NCI-H2227 (cell line): ENCODE measurements around the gene PDZRN3.

Source experiments
- DNase-seq: peaks from one replicate; lab custom pipeline; 2025; ENCODE audit not compliant: unreplicated experiment; lab: John Stamatoyannopoulos, UW

Gene PDZRN3

DNA sequence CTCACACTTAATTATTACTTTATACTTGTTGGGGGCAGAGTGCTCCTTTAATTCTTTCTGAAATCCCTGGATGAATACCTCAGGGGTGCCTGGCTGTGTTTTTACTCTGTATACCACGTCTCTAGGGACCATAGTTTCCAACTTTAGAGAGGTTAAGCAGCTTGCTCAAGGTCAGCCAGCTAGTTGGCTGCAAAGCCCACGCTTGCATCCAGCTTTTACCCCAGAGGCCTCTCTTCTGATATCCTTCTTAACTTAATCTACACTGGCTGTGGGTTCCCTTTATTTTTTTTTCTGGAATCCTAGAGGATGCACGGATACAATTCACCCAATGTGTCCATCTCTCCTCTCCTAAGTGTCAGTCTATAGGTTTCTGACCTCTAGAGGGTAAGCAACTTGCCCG is 1.4 kb downstream of the PDZRN3 start:
- no peak for DNase-seq

DNA sequence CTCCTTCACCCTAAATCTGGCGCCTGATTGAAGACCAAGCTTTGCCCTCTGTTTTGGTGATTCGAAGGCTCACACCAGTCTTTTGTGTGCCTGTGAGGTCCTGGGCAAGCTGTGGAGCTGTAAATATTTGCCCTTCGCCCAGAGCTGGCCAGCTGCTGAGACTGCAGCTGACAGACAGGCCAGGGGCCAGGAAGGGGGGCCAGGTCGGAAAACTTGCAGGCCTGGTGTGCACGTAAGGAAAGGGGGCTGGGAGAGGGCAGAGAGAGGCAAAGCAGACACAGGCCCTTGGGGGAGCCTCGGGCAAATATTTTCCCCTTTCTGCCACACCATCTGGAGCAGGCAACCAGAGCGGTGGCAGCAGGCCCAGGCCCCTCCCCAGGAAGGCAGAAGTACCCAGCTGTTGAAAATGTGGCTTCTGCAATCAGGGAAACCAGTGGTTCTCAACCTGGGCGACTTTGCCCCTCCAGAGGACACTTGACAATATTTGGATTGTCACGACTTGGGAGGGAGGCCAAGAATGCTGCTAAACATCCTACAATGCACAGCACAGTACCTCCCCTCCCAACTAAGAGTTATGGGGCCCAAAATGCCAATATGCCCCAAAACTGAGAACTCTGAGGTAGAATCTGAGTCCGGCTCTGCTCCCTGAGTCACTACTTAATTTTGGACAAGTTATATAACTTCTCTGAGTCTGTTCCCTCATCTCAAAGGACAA is 2.5 kb downstream of the PDZRN3 start:
- DNase-seq: no peak

DNA sequence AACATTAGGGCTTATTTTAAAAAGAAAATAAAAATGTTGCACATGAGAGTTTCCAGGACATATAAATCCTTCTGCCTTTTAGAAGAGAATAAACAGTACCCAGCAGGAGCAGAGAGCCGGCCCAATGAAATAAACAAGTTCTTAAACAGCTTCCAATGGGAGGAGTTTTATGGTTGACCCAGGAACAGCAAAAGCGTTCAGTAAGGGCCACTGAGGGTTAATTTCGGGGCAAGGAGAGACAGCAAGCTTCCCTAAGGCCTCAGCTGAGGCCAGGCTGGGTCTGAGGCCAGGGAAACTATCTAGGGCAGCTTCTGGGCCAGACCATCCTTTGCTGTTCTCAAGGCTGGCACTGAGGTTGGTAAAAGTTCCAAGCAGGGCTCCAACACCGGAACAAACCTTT is 3.4 kb downstream of the PDZRN3 start:
- no peak for DNase-seq

DNA sequence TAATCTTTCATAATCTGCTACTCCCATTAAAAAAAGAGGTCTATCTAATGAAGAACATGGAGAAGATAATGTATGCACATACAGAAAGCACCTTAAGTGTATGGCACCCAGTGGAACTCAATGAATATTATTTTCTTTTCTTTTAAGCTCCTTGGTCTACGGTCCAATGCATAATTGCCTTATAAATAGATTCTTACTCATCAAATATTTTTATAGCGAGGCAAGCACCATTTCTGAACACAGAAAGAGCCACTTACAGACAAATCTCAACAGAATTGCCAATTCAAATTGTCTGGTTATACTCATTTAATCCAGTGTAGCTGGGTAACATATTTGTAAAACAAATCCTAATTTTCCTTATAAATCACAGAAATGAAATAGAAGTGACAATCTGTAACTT is 6.3 kb downstream of the PDZRN3 start:
- no peak for DNase-seq

DNA sequence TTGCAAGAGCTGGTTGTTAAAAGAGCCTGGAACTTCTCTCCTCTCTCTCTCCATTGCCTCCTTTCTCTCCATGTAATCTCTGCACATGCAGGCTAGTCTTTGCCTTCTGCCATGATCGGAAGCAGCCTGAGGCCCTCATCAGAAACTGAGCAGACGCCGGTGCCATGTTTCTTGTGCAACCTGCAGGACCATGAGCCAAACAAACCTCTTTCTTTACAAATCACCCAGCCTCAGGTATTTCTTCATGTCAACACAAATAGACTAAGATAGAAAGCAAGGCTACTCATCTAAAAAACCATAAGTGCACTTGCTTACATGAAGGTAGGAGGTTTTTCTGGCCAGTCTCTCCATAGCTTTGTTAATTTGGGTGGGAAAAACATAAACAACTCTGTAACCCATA is 8.7 kb downstream of the PDZRN3 start:
- DNase-seq: no peak

DNA sequence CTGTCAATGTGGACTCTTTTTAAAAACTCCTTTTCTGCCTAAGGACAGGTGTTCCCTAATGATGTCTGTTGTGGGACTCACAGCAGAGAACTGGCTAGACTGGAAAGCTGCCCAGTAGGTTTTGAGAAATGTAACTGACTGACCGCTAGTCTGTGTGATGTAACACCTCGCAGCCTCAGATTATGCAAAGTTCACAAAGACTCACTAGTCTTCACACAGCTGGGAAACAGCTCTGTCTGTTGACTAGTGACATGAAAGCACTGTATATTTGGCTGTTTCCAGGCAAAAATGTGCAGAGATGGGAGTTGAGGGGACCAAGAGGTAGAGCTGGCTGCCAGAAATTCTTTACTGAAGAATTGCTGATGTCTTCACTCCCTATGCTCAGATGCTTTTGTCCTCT is 10.3 kb downstream of the PDZRN3 start:
- no peak for DNase-seq

DNA sequence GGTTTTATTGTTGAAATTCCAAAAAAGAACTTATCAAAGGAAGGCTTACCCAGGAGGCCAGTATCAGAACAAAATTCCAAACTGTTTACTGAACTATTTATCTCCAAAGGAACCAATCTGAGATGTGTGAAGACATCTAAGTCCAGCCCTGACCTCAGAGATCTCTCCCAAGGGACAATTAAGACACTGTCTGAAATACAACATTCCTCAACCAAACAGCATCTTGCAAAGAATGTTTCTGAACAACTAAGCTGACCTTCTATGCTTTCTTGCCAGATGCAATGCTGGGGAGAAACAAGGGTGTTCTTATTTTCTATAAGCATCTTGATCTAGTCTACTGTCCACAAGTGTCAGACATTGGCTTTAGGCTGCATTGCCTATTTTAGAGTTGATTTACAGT is 13.6 kb downstream of the PDZRN3 start:
- DNase-seq: no peak

DNA sequence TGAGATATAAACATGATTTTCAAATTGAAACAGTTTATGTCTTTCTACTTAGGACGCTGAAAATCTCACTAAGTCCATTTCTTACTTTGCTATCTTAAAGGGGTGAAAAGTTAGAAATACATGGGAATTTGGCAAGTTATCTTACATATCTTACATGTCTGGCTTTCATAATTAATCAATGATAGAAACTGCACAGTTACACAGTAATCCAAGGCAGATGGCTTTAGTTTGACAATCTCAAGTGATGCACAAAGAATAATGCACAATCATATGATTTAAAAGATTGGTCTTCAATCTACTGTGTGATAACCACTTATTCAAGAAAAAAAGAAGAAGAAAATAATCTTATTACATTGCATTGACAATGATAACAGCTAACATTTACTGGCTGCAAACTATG is 14.2 kb downstream of the PDZRN3 start:
- DNase-seq: no peak

DNA sequence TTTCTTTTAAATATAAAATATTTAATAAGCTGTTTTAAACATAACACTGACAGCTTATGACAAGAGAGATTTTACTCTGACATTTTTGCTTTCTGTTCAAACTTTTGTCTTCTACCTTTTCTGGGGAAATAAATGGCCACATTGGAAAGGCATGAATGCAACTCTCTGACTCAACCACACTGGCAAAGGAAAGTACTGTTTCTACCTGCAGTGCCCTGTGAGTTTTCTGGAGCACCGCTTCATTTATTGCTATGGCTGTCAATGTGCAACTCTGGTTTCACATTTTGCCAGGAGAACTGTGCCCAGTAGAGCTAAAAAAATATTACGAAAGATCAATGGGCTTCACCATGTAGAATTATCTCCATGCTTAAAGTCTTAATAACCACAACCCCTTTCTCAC is 15.1 kb downstream of the PDZRN3 start:
- no peak for DNase-seq

DNA sequence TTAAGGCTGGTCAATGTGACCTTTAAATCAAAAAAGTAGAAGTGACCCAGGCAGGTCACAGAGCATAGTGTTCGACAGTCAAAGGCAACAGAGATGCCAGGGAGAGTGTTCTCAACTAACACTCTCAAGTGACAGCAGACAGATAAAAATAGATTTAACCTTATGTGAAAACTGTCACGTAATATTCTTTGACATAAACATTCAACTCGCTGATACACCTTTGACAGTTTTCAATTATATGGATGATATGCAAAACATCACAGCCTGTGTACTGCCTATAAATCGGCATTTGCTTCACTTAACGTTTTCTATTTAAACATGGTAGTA is 15.5 kb downstream of the PDZRN3 start:
- no peak for DNase-seq

DNA sequence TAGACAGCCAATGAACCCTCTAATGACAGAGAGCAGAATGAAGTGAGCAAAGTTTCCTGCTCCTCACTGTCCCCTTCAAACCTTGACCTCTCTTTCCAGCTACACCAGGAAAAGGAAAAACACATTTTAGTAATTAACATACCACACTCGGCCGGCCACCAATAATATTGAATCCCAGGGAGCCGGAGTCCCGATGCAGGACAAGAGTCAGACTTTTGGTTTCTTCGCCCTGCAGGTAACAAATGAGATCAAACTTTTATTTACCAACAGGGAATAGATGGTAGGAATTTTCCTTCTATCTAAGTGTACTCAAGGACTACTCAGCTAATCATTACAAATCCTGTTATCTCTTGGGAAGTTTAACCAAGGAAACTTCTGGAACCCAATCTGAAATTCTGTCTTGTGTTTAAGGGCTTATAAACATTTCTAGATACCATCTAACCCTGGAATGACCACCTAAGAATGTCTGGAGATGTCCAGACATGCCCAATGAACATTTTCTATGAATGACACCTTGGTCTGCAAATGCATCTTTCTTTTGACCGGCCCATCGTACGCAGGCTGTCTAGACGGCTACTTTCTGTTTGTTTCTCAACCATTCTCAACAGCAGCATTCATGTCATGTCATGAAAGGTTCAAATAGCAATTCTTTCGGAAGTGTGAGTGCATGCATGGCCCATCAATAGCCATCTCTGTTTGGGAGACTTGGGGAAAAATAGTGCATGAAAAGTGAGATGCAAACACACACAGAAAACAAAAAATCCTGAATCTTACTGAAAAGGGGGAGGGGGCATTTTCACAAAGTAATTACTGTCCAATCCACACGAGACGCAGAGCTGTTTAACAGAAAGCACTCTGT is 16.1 kb downstream of the PDZRN3 start:
- DNase-seq: no peak

DNA sequence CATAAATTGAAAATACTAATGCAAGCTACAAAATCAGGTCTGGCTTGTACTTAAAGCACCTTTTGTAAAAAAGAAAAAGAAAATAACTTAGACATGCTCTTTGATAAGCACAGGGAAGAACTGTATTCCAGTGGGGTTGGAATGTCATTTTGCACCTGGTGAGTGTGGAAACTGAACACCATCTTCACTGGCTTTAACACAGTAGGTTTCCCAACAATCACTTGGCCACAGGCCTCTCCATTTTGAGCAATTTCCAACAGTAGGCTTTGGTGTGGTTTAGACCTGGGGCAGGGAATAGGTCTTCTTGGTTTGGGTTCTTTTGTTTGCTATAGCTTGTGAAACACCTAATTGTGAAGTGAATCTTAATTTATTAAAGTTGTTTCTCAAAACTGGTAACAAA is 18.9 kb downstream of the PDZRN3 start:
- DNase-seq: no peak

DNA sequence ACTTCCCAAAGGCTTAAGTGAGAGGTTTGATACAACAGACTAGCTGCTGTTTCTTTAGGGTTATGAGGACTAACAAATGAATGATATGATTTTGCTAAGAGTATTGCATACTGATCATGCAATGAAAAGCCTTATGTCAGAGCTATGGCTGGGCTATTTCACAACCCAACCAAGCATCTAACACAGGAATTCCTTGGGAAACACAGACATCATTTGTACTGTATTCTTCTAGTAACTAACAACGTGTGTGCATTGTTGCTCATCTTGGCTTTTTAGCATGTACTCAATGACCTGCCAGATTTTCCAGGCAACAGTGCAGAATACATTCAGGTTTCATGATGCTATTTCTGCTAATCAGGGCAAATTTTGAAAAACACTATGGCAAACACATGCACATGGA is 19.3 kb downstream of the PDZRN3 start:
- DNase-seq: no peak

DNA sequence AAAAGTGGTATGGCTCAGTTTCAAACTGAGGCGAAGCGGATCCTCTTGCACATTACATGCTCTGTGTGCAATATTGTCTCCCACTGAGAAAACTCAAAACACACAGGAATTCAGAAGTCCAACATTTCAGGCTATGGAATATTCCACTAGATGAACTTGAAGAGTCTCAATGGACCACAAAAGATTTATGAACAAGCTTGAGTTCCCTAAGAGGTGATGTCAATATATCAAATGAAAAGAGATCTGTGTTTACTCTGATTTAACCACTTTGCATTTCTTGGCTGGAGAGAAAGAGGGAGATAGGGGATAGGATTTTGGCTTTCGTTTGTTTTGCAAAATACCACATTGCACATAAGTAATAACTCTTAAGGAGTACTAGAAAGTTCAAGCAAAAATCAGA is 20.3 kb downstream of the PDZRN3 start:
- no peak for DNase-seq

DNA sequence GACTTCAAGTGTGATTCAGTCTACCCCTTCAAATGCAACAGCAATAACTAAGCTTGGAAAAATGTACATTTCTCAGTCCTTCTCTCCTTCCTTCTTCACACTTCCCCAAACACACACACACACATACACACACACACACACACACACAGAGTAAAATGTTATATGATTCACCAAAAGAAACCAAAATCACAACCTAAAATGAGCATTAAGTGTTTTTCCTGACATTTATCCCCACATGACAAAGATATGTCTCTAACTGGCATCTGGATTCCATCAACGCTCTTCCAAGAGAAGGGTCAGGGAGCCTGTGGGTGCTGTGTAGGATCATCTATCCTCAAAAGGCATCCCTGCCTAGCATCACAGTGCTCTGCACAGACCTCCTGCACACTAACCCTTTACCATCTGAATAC is 21.0 kb downstream of the PDZRN3 start:
- no peak for DNase-seq

DNA sequence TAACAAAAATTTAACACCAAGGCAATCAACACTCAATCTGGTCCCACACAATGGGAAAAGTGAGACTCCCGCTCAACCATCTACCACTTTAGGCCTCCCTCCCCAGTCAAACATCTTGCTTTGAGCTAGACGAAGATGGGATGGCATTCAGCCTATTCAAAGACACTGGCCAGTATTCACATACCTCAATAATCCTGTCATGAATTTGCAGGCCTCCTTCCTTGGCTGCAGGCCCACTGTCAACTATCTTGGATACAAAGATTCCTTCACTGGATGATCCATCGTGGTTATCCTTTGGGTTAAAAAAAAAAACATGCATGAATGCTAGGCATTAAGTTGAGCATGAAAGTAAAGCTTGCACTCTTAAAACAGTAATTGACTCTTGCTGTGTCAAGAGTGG is 22.6 kb downstream of the PDZRN3 start:
- no peak for DNase-seq

DNA sequence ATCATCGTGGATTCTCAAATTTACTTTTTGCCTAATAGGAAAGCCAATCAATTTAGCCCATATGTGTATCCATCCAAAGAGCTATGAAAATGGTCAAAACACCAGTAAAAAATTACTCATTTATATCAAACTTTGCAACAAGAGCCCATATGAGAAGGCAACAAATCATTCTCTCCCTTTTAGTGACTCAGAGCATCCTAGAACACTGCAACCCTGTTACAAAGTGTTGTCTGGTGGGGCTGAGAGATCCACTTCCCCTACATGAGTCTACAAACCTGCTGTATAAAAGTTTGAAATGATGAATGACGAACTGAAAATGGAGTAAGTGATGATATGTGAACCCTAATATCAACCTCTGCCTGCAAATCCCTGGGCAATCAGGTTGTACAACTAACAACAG is 23.3 kb downstream of the PDZRN3 start:
- no peak for DNase-seq

DNA sequence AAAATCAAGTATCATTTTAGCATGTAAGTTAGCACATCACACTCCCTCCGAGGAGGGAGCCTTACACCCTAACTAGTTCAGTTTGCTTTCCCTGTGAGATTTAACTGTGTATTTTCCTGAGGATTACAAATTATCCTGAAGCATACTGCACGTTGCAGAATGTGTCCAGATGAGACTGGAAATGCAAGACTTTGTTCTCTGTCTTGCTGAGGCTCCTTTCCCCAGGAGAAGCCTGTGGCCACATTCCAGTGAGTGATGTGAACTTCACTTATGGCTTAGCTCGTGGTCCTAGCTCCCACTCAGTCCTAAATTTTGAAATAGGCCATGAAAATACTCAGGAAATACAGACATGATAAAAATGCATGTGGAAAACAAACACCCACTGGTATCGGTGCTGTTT is 23.7 kb downstream of the PDZRN3 start:
- DNase-seq: no peak

DNA sequence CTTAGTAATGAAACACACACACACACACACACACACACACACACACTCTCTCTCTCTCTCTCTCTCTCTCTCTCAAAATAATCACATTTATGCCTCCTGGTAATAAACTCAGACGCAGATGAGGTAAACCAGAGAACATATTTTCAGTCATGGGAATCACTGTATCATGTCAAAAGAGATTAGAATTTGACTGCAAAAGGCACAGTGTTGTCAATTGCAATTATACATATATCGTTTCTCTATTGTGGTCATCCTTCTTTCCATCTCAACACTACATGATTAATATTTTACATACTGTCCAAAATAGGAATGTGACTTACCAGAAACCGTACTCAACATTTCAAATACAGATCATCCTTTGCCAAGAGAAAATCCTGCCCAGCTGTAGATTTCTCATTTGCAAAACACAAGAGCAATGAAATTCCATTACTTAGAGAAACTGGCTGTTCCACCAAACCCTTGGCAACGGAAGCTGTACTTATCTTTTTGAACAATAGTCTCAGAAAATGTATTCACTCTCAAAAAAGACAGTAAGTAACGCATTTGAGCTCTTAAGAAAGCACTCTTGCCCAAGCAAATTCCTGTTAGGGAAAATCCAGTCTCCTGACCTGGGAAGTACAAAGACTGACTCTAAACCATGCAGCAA is 24.3 kb downstream of the PDZRN3 start:
- DNase-seq: no peak

DNA sequence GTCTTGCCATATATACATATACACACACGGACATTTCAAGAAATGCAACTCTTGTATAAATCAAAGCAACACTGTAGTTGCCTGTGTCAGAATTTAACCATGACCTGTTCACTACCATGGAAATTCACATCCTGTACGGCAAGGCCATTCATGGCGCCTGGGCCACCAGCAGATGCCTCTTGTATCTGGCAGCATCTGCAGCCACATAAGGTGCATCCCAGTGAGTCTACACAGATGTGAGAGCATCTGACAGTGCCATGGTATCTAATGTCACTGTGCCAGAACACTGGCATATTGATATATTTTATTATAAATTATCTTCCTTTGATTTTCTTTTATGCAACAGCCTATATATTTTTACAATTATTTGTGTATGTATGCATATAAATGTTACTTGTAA is 25.1 kb downstream of the PDZRN3 start:
- DNase-seq: no peak

DNA sequence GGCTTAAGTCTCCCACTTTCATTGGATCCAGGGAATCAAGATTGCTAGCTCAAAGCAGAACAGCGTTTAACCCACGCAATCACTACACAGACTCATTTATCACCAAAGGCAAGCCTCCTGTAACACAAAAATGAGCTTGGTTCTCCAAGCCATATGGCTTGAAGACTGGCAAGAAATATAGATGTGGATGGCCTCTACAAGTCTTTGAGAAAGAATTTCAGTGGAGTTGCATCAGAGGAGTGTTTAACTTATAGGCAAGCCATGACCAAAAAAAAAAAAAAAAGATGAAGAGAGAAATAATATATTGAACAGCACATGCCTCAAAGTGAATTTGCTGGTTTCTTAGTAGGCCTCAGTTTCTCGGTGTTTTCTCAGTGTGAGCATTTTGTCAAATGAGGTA is 27.3 kb downstream of the PDZRN3 start:
- no peak for DNase-seq
